ENCODE results near the gene PFKFB2. TPM values are rescaled to one million over a fixed set of nuclear protein-coding genes. Genes with fewer than 3 reads are reported as not detected.

The PFKFB2 gene
- total RNA-seq, 6 experiments from 2014 or later = 2.9 to 6.1 (median 5.1) TPM

DNA sequence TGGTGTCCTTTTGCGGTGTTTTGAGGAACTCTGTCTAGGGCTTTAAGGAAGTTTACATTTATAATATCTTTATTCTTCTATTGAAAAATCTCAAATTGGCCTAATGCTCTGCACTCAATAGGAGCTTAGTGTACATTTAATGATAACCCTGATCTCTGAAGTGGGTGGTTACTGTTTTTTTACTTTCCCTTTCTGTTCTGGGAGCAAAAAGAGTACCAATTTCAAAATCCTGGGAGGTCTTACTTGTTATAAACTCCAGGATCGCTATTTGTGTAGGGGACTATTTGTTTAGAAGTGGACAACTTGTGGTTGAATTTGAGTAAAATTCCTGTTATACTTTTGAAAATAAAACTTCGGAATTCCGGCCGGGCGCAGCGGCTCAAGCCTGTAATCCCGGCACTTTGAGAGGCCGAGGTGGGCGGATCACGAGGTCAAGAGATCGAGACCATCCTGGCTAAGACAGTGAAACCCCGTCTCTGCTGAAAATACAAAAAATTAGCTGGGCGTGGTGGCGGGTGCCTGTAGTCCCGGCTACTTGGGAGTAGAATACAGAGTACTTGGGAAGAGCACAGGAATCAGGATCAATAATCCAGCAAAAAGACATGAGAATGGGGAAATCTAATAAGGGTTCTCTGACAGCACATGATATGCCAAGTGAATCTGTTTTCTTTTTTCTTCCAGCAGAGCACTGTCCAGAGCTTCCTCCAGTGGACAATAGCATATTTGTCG, 36.7 kb downstream of the PFKFB2 start:
- no peaks in the 10 kb centered on the region for H3K9me3 ChIP-seq
- no peak for TF ChIP-seq CTCF (IDR thresholded peaks at IDR 0.05)
- TF ChIP-seq POLR2A (IDR thresholded peaks at IDR 0.05) = no peak
- DNase-seq (no peak), ATAC-seq (peak; percentile 12 to 32 (median 22))
- whole genome bisulfite sequencing (ENCODE audit: insufficient coverage, low coverage, low lambda C conversion rate, missing lambda C conversion rate) = 43% methylated on average over 14 of the region's 17 CpGs
- intact Hi-C loops (cut with DNase I) = no loop called here
- H3K4me3 ChIP-seq = peak overlapping the region; percentile 39 to 60 (median 58)
- H3K27ac ChIP-seq = peak overlapping the region; percentile 80 to 95 (median 88)
- peaks cover 0 to 48% (median 19%) of the 10 kb centered on the region in 4 donors for H3K4me1 ChIP-seq
- no peaks in the 10 kb centered on the region for H3K27me3 ChIP-seq
- H3K36me3 ChIP-seq = peaks cover 0 to 29% (median 10%) of the 10 kb centered on the region in 4 donors

DNA sequence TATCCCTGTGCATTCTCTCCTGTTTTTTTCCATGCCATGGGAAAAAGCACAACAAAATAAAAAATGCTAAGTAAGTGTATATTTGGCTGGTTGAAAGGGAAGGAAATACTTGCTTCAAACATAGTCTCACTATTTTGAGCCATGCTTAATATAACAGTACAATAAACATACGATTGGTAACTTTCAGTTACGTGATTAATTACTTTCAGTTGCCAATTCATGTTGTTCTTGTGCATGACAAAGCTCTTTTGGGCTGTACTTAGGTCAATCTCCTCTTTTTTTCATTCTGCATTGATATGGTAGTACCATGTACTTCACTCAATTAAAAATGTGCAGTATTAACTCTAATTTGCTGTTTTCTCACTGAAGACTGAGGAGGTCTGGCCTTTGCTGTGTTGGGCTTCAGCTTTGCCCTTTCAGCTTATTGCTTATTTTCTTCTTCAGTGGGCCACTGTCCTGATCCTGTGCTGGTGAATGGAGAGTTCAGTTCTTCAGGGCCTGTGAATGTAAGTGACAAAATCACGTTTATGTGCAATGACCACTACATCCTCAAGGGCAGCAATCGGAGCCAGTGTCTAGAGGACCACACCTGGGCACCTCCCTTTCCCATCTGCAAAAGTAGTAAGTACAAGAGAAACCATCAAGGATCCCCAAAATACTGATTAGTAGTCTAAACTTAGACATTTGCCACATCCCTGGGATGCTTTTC, 38.3 kb downstream of the PFKFB2 start:
- intact Hi-C loops (cut with DNase I) = no loop called here
- Histone ChIP-seq H3K4me1 (peaks cover 0 to 43% (median 14%) of the 10 kb centered on the region in 4 donors), H3K36me3 (peaks cover 0 to 41% (median 15%) of the 10 kb centered on the region in 4 donors), H3K27ac (peak overlapping the region; percentile 80 to 95 (median 88)), H3K4me3 (peak overlapping the region; percentile 39 to 60 (median 58)), H3K27me3 (no peaks in the 10 kb centered on the region), H3K9me3 (no peaks in the 10 kb centered on the region)
- ATAC-seq (peak in 3 of 4 donors; percentile 3 to 23 (median 10)), DNase-seq (no peak)
- WGBS (ENCODE audit: insufficient coverage, low coverage, low lambda C conversion rate, missing lambda C conversion rate) = 24% methylated on average over 4 of the region's 4 CpGs
- peak; percentile 11 for TF ChIP-seq POLR2A (IDR thresholded peaks at IDR 0.05)
- peak in 1 of 4 donors; percentile 10 for TF ChIP-seq CTCF (IDR thresholded peaks at IDR 0.05)

GRCh38 chr1:207093944-207094343, 40.9 kb downstream of the PFKFB2 start:
- H3K27ac ChIP-seq = no peak overlapping the region
- no peaks in the 10 kb centered on the region for H3K27me3 ChIP-seq
- H3K9me3 ChIP-seq = no peaks in the 10 kb centered on the region
- H3K4me3 ChIP-seq = no peak overlapping the region
- H3K4me1 ChIP-seq = peaks cover 0 to 24% (median 4%) of the 10 kb centered on the region in 4 donors
- no peak for TF ChIP-seq CTCF (IDR thresholded peaks at IDR 0.05)
- TF ChIP-seq POLR2A (IDR thresholded peaks at IDR 0.05) = no peak
- 48% methylated on average over 2 of the region's 2 CpGs for WGBS (ENCODE audit: insufficient coverage, low coverage, low lambda C conversion rate, missing lambda C conversion rate)
- ATAC-seq (no peak), DNase-seq (no peak)
- intact Hi-C loops (cut with DNase I) = no loop called here
- H3K36me3 ChIP-seq = peaks cover 0 to 65% (median 24%) of the 10 kb centered on the region in 4 donors

GRCh38 chr1:207097871-207098324, 44.8 kb downstream of the PFKFB2 start:
- Histone ChIP-seq H3K4me3 (no peak overlapping the region), H3K27me3 (no peaks in the 10 kb centered on the region), H3K36me3 (peaks cover 0 to 62% (median 19%) of the 10 kb centered on the region in 4 donors), H3K27ac (no peak overlapping the region), H3K9me3 (no peaks in the 10 kb centered on the region), H3K4me1 (peaks cover 0 to 29% (median 7%) of the 10 kb centered on the region in 4 donors)
- ATAC-seq (no peak), DNase-seq (no peak)
- TF ChIP-seq CTCF (IDR thresholded peaks at IDR 0.05) (no peak), POLR2A (IDR thresholded peaks at IDR 0.05) (no peak)
- intact Hi-C loops (cut with DNase I) = no loop called here
- 64% methylated on average over 1 of the region's 3 CpGs for WGBS (ENCODE audit: insufficient coverage, low coverage, low lambda C conversion rate, missing lambda C conversion rate)
